Hindlimb muscle (tissue), 1 donor: Measurements from ENCODE around the gene NFATC2. TPM values are rescaled to one million over a fixed set of nuclear protein-coding genes. Genes with fewer than 3 reads are reported as not detected.
A peak's percentile ranks its signal among the peaks of the same experiment; 100 is the strongest.
"Not testable (repeated sequence)": the region's sequence is repeated elsewhere in the genome, so short reads cannot be mapped to it uniquely, and the experiment has no call there.

Source experiments
- DNase-seq: peaks from one replicate; pipeline ENCODE4 v3.0.0-alpha.2; 2013
- polyA plus RNA-seq: library from polyadenylated mRNA; unstranded; fragments of 120-200 nt; gene quantifications from one replicate; pipeline ENCODE4 v1.2.1, GENCODE V29; 2013; ENCODE audit not compliant: insufficient read length

The NFATC2 gene
- 4.5 TPM for polyA plus RNA-seq

DNA sequence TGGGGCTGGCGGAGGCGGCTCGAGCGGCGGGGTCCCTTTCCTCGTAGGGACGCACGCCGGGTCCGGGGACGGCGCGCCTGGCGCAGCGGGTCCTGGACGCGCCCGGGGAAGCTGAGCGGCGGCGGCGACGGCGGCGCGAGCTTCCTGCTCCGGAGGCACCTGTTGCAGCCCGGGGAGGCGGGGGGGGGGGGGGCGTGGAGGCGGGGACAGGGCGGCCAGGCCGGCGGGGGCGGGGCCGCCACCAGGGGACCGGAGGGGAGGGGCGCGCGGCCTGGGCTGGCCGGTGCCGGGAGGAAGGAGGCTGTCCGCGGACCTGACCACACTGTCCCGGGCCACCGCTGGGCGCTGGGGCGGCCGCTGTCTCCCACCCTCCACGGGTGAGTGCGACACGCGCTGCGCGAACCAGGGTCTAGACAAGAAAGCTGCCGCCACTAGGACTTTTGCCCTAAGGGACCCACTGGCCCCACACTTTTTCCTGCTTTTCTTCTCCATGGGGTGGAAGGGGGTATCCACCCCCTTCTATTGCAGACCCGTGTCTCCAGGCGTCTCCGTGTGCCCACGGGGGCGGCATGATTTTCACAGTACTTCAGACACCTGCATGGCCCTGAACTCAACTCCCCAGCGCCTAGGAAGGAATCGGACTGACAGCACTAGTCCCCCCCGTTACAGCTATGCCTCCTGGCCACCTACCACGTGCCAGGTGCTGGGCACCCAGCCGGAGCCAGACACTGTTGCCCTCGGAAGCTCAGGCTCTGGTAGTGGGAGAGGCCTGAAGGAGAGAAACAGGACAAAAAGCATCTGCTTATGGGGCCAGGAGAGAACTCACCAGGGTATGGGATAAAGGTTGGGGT, at the start of gene NFATC2:
TSS of gene NFATC2 (minus strand) at position 149 of the 851 bp plus-strand sequence. CDS start 220 bp downstream, outside the sequence.
- no peak for DNase-seq

GRCh38 chr20:51591871-51592270, 49.4 kb upstream of the NFATC2 start:
- no peak for DNase-seq

- no peak for DNase-seq
These were observed 46.2 kb upstream of the NFATC2 start for GRCh38 chr20:51588762-51589161.

DNA sequence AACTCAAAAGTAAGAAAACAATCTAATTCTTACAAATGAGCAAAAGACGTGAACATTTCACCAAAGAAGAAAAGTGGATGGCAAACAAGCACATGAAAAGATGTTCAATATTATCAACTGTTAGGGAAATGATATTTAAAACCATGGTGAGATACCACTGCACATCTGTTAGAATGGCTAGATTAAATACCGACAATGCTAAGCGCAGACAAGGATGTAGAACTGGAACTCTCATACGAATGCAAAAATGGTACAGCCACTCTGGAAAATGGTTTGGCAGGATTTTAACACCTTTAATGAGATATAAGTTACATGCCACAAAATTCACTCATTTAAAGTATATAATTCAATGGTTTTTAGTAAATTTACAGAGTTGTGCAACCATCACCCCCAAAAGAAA, 44.6 kb upstream of the NFATC2 start:
- no peak for DNase-seq

GRCh38 chr20:51586005-51586440, 43.5 kb upstream of the NFATC2 start:
- no peak for DNase-seq

- no peak for DNase-seq
These were observed 42.6 kb upstream of the NFATC2 start for GRCh38 chr20:51585148-51585547.

DNA sequence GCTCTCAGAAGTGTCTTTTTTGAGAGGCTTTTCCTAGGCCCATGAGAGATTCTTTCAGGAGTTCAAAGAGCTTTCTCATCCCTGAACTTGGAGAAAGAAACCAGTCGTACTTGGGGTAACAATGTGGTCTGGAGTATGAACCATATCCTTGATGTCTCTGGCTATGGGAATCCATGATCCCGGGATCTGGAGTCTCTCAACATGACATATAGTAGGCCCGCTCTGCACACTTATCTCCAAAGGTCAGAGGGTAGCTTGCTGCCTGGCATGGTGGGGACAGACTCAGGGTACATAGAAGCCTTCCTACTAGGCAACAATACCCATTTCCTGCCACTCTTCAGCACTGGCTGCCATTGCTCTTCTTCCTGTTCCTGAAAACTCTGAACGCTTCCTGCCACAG, 42.2 kb upstream of the NFATC2 start:
- no peak for DNase-seq

DNA sequence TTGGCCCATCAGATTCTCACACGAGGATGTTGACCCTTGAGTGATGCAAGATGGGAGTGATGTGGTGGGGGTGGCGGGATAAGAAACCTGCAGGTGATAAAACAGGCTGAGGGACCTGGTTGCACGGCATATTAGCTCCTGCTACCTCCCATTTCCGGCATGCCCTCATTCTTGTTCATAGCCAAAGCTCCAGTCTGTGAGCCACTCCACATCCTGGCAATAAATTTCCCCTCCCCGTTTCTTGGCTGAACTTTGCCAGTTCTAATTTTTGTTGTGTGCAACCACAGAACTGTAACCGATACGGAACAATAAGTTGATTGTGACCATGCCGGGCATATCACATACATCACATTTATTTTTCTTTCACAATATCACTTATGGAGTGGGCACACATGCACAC, 41.6 kb upstream of the NFATC2 start:
- no peak for DNase-seq

DNA sequence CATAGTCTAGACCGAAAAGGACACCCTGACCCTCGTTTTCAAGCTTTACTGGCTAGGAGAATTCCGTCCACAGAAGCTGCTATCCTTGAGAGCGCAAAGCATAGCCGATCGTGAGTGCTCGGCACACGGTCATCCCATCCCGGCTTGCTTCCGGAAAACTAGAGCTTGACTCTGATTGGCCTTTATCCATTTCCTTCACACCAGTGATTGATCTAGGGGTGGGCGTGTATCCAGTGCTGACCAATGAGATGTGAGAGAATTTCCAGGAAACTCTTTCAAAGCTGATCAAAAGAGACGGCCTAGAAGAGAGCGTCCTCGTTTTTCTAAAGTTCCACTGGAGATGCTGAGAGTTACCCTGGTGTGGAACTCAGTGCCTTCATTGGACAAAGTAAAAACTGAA, 41.0 kb upstream of the NFATC2 start:
- DNase-seq: no peak

DNA sequence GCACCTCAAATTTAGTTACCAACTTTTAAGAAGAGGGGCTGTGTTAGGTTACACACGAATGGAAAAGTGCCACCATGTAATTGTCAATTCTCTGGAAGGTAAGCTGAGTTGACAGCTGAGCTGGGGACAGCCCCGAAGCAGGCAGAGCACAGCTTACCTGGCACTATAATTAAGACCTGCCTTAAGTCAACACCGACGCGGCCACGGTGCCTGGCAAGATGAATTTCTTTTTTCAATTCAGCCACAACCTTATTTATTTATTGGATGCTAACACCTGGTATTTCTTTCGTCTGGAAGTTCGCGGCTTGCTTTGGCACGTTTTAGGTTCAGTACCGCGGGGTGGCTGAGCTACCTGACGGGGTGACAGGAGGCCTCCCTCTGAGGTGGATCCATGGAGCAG, 40.6 kb upstream of the NFATC2 start:
- no peak for DNase-seq

DNA sequence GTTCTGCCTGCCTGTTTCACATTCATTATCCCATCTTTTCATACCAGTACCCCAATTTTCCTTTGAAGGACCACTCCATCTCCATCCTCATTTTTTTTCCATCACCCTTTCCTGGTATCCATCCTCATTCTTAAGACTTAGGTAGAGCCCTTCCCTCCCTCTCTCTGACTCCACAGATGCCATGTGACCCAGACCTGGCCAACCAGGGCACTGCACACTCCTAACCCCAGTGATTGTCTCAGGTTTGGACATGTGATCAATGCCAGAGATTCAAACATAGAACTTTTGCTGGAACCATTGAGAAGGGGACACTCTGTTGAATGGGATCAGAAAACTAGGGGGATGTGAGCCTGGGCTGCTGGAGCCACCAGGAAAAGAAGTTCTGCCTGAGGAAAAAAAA, 39.1 kb upstream of the NFATC2 start:
- DNase-seq: no peak

- no peak for DNase-seq
These were observed 36.6 kb upstream of the NFATC2 start for GRCh38 chr20:51579137-51579536.

DNA sequence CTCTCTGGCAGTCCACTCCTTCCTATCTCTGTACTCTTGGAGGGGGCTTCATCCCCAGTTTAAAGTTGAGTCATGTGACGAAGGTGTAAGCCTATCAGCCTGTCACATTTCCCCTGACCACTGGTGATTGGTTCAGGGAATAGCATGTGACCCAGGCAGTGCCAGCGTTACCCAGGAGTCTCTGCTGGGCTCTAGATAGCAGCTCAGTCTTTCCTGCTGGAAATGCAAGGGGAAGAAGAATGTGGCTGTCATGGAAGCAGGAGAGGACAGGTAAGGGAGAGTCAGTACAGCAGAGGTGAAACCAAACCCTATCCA, 35.6 kb upstream of the NFATC2 start:
- DNase-seq: no peak

- DNase-seq: no peak
These were observed 35.1 kb upstream of the NFATC2 start for GRCh38 chr20:51577432-51578144.

DNA sequence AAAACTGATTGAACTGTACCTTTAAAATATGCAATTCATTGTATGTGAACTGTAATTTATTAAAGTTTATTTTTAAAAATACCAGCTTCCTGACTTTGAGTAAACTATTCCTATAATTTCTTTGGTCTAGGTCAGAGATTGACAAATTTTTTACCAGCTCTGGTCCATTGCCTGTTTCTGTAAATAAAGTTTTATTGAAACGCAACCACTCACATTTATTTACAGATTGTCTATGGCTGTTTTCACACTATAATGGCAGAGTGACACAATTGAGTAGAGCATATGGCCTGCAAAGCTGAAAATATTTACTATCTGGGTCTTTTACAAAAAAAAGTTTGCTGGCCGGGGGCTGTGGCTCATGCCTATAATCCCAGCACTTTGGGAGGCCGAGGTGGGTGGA, 33.0 kb upstream of the NFATC2 start:
- DNase-seq: no peak

DNA sequence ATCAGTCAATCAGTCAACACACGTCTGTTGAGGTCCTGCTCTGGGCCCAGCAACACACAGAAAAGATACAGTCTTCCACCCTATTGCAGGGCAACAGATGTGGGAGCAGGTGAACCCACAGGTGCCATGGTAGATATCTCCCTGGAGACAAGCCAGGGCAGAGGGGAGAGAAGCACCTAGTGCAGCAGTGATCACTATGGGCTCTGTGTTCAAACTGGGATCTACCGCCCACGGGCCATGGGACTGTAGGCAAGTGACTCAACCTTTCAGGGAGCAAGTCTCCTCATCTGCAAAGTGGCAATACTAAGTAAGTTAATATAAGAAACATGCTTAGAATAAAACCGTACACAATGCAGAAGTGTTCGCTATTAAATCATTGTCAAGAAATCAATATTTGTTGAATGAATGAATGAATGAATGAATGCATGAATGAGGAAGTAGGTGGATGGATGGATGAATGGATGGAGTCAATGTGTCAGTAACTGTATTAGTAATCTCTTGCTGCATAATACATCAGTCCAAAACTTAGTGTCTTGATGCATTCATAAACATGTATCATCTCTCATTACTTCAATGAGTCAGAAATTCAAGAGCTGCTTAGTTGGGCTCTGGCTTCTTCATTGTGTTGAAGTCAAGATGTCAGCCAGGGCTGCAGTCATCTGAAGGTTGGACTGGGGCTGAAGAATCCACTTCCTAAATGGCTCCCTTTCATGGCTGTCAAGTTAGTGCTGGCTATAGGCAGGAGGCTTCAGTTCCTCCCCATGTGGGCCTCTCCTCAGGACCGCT, 31.9 kb upstream of the NFATC2 start:
- no peak for DNase-seq

DNA sequence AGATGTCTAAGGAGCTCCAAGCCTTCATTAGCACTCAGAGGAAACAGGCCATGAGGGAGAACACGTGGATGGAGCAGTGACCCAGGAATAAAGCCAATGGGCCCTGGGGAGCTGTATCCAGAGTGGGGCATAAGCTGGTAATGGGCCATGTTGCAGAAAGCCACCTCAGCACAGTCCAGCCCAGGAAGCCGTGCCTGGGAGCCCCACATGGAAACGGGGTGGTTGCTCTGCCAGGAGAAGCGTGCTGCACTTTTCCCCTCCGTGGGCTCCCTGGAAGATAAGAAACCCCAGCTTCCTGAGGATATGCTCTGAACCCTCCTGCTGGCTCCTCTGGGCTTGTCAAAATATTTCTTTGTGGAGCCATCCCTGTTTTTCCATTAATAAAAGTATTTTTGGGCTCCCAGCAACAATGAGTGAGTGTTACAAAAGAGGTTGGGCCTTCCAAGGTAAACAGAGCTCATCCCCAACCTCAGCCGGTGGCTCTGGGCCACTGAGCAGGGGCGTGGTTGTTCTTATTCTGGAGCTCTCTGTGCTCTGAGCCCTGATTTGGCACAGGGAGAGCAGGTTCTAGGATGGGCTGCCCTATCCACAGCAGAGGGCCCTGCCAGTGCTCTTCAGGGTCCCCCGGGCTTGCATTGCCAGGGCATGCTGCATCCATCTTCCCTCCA, 31.2 kb upstream of the NFATC2 start:
- DNase-seq: no peak

GRCh38 chr20:51571460-51571794, 28.9 kb upstream of the NFATC2 start:
- DNase-seq: no peak

GRCh38 chr20:51570739-51571459, 28.4 kb upstream of the NFATC2 start:
- DNase-seq: peak; percentile 82

DNA sequence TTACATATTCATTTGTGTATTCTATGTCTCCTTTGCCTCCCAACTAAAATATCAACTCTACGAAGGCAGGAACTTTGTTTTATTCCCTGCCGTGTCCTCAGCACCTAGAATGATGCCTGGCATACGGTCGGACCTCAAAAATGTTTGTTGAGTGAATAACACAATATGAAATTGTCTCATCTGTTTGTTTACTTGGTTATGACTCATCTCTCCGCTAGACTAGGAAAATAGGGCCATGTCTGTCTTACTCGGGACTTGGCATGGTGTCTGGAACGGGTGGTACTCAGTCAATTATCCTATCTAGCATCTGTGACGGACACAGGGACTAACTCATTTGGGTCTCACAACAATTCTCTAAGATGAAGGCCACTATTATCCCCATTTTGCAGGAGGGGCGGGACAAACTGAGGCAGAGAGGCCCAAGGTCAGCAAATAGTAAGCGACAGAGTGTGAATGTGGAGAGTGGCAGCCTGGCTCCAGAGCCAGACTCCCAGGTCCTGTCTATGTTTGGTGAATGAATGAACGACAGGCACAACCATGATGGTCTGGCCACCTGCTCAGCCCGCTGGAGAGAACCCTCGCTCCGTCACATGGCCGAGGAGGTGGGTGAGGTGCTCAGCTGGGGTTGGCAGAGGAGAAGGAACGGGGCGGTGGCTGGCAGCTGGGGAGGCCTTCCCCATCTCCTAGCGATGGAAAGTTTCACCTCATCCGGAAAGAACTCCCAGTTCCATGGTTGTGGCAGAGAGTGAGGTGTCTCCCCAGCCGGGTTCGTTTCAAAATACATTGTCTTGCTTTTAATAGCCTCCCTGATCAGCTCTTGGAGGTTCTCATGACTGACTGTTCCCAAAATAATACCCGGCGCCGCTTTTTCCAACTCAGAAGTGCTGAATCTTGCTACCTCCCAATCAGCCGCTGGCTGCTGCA, 27.6 kb upstream of the NFATC2 start:
- peak; percentile 64 for DNase-seq

- DNase-seq: not testable (repeated sequence)
These were observed 26.0 kb upstream of the NFATC2 start for GRCh38 chr20:51568533-51568932.
